ENCODE data around the gene SPECC1L. TPM values are rescaled to one million over a fixed set of nuclear protein-coding genes. Genes with fewer than 3 reads are reported as not detected.

Gene SPECC1L
- total RNA-seq, 2 donors from 2014 or later, result 23.1 to 26.0 TPM

DNA sequence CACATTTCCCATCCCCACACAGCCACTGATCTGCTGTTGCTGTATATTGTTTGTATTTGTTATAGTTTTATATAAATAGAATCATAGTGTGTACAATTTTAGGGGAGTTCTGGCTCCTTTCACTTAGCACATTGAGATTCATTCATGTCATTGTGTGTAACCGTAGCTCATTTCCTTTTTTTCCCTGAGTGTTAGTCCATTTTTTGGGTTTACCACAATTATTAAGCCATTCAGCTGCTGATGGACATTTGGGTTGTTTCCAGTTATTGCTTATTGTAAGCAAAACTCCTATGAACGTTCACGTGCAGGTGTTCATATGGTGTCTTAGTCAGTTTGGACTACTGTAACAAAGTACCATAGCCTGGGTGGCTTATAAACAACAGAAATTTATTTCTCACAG lies 123.2 kb downstream of the SPECC1L start:
- no peak overlapping the region for H3K4me3 ChIP-seq
- H3K27ac ChIP-seq, result no peak overlapping the region
- H3K9me3 ChIP-seq, result no peaks in the 10 kb centered on the region
- DNase-seq (no peak), ATAC-seq (no peak)
- no peaks in the 10 kb centered on the region for H3K27me3 ChIP-seq
- intact Hi-C loops (cut with DNase I), result no loop called here
- peaks cover 7% of the 10 kb centered on the region for H3K4me1 ChIP-seq
- TF ChIP-seq POLR2A (IDR thresholded peaks at IDR 0.05), result no peak
- TF ChIP-seq, protein P1, sequence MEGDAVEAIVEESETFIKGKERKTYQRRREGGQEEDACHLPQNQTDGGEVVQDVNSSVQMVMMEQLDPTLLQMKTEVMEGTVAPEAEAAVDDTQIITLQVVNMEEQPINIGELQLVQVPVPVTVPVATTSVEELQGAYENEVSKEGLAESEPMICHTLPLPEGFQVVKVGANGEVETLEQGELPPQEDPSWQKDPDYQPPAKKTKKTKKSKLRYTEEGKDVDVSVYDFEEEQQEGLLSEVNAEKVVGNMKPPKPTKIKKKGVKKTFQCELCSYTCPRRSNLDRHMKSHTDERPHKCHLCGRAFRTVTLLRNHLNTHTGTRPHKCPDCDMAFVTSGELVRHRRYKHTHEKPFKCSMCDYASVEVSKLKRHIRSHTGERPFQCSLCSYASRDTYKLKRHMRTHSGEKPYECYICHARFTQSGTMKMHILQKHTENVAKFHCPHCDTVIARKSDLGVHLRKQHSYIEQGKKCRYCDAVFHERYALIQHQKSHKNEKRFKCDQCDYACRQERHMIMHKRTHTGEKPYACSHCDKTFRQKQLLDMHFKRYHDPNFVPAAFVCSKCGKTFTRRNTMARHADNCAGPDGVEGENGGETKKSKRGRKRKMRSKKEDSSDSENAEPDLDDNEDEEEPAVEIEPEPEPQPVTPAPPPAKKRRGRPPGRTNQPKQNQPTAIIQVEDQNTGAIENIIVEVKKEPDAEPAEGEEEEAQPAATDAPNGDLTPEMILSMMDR (IDR thresholded peaks at IDR 0.05), result no peak
- 75 to 87% methylated on average over 3 of the region's 3 CpGs for WGBS, 2 donors
- no peaks in the 10 kb centered on the region for H3K36me3 ChIP-seq (replicated peaks in 1 of 2; ENCODE audit: insufficient read depth in 1 of 2, low read depth in 2 of 2)

GRCh38 chr22:24394254-24394653 lies 123.6 kb downstream of the SPECC1L start:
- Histone ChIP-seq H3K36me3 (replicated peaks in 1 of 2; ENCODE audit: insufficient read depth in 1 of 2, low read depth in 2 of 2) (no peaks in the 10 kb centered on the region), H3K27ac (no peak overlapping the region), H3K9me3 (no peaks in the 10 kb centered on the region), H3K4me1 (peaks cover 7% of the 10 kb centered on the region), H3K27me3 (no peaks in the 10 kb centered on the region), H3K4me3 (no peak overlapping the region)
- DNase-seq (no peak), ATAC-seq (no peak)
- TF ChIP-seq POLR2A (IDR thresholded peaks at IDR 0.05), result no peak
- TF ChIP-seq, protein P1 (IDR thresholded peaks at IDR 0.05), result no peak
- intact Hi-C loops (cut with DNase I), result no loop called here
- WGBS, 2 donors, result 80 to 91% methylated on average over 2 of the region's 2 CpGs

DNA sequence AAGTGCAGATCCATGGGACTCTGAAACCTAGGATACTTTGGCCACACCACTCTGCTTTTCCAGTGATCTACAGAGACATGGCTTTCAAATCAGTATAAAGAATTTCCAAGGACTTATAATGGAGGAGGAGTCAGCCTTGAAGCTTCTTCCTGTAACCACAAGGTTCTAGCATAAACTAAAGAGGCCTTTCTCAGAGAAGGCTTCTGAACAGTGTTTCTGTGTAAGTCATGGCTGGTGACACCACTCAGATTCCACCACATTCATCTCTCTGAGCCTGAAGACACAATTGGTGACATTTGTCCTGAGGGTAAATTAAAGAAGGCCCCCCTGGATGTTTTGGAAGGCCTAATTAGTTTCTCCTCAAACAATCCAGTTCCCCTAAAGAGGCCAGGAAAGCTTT lies 127.8 kb downstream of the SPECC1L start:
- DNase-seq, result no peak
- Histone ChIP-seq H3K27me3 (no peaks in the 10 kb centered on the region), H3K4me3 (no peak overlapping the region), H3K36me3 (replicated peaks in 1 of 2; ENCODE audit: insufficient read depth in 1 of 2, low read depth in 2 of 2) (no peaks in the 10 kb centered on the region), H3K9me3 (no peaks in the 10 kb centered on the region), H3K4me1 (peaks cover 15% of the 10 kb centered on the region), H3K27ac (no peak overlapping the region)
- TF ChIP-seq, protein P1 (IDR thresholded peaks at IDR 0.05), result no peak
- no peak for TF ChIP-seq POLR2A (IDR thresholded peaks at IDR 0.05)
- ATAC-seq, result no peak
- intact Hi-C loops (cut with DNase I), result no loop called here

DNA sequence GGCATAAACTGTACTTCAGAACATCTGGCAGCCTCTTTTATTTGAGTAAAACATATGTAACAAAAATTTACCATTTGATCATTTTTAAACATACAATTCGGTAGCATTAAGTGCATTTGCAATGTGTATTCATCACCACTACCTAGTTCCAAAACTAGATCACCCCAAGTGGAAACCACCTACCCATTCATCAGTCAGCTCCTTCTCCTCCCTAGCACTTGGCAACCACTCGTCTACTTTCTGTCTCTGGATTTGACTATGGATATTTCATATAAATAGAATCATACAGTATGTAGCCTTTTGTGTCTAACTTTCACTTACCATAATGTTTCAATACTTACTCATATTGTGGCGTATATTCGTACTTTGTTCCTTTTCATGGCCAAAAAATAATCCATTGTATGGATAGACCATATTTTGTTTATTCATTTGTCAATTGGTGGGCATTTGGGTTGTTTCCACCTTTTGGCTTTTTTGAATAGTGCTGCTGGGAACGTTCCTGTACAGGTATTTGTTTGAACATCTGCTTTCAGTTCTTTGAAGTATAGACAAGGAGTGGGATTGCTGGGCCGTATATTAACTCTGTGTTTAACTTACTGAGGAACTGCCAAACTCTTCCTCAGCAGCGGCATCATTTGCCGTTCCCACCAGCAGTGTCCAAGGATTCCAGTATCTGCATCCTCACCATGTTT lies 129.5 kb downstream of the SPECC1L start:
- WGBS, 2 donors, result 49% methylated on average over 8 of the region's 8 CpGs
- no peak overlapping the region for H3K27ac ChIP-seq
- no peaks in the 10 kb centered on the region for H3K9me3 ChIP-seq
- TF ChIP-seq POLR2A (IDR thresholded peaks at IDR 0.05), result no peak
- TF ChIP-seq, protein P1 (IDR thresholded peaks at IDR 0.05), result no peak
- H3K4me3 ChIP-seq, result no peak overlapping the region
- no peak for DNase-seq
- ATAC-seq, result no peak
- no peaks in the 10 kb centered on the region for H3K27me3 ChIP-seq
- intact Hi-C loops (cut with DNase I), result no loop called here
- peaks cover 15% of the 10 kb centered on the region for H3K4me1 ChIP-seq
- no peaks in the 10 kb centered on the region for H3K36me3 ChIP-seq (replicated peaks in 1 of 2; ENCODE audit: insufficient read depth in 1 of 2, low read depth in 2 of 2)

Measured in body of pancreas (tissue), 4 donors.